ENCODE data around the gene SPOCK2. TPM values are rescaled to one million over a fixed set of nuclear protein-coding genes. Genes with fewer than 3 reads are reported as not detected.

SPOCK2 gene
- total RNA-seq, 1 experiment from 2014 or later: 0.32 TPM

DNA sequence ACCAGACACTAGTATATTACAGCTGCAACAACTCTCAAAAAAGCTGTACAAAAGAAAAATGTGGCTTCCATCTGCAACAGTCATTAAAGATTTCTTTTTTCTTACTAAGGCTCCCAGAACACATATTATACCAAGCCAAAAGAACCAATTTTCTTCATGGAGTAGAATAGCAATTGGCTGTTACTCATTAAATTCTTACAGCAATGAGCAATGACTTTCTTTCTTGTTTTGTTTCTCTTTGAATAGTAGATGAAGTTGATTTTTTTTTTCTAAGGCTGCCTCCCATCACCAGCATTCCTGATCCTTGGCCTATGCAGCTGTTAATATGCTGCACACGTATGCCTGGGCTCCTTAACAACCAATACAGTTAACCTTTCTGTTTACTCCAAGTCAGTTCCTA is 36.6 kb upstream of the SPOCK2 start:
- CTCF ChIA-PET: interaction anchor here (0.5 kb wide), 1 partner anchor 61 kb away, joined by 5 read pairs; no protein-coding TSS in a partner anchor

DNA sequence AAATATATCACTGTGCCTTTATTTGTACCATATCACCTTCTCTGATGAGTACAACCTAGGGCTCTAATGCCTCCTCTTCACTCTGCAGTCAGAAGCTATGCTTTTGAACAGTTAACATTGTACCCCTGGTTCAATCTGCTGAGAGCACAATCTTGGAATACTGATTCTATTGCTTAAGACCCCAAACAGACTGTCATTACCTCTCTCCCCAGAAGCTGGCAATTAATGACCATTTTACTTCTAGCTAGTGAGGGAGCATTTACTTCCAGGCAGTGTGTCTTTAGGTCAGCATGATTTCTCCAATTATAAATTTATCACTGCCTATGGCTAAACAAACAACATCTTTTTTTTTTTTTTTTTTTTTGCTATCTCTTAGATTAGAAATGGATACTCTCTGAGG is 36.0 kb upstream of the SPOCK2 start:
- no peaks in the 10 kb centered on the region for H3K27me3 ChIP-seq (replicated peaks; ENCODE audit: insufficient read depth, low read depth, low read length, poor library complexity)
- H3K36me3 ChIP-seq (ENCODE audit: insufficient read depth, low read length, poor library complexity, severe bottlenecking): no peaks in the 10 kb centered on the region
- no TSS peak for BruUV-seq (replicated peaks)
- peaks cover 5% of the 10 kb centered on the region for H3K4me1 ChIP-seq (ENCODE audit: insufficient read depth, low read length, poor library complexity, severe bottlenecking)
- POLR2A ChIA-PET (ENCODE audit: low non-redundant PET): no interaction called here
- no peak overlapping the region for H3K27ac ChIP-seq (ENCODE audit: low read depth, low read length, poor library complexity, severe bottlenecking)
- H3K9me3 ChIP-seq (ENCODE audit: low read depth, low read length, poor library complexity, severe bottlenecking): no peaks in the 10 kb centered on the region
- TF ChIP-seq, protein P1, sequence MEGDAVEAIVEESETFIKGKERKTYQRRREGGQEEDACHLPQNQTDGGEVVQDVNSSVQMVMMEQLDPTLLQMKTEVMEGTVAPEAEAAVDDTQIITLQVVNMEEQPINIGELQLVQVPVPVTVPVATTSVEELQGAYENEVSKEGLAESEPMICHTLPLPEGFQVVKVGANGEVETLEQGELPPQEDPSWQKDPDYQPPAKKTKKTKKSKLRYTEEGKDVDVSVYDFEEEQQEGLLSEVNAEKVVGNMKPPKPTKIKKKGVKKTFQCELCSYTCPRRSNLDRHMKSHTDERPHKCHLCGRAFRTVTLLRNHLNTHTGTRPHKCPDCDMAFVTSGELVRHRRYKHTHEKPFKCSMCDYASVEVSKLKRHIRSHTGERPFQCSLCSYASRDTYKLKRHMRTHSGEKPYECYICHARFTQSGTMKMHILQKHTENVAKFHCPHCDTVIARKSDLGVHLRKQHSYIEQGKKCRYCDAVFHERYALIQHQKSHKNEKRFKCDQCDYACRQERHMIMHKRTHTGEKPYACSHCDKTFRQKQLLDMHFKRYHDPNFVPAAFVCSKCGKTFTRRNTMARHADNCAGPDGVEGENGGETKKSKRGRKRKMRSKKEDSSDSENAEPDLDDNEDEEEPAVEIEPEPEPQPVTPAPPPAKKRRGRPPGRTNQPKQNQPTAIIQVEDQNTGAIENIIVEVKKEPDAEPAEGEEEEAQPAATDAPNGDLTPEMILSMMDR (conservative IDR thresholded peaks at IDR 0.05; ENCODE audit: low read depth, low read length): no peak
- TF ChIP-seq EZH2 (IDR thresholded peaks at IDR 0.05; ENCODE audit: borderline replicate concordance, low read depth, low read length, poor library complexity, severe bottlenecking): no peak
- H3K4me3 ChIP-seq (ENCODE audit: low read depth, low read length, poor library complexity, severe bottlenecking): no peak overlapping the region
- DNase-seq (ENCODE audit: low spot score): no peak
- intact Hi-C loops (cut with micrococcal nuclease; ENCODE audit: unreplicated experiment): no loop called here
- CTCF ChIA-PET: no interaction called here

More for the DNA sequence above, 36.6 kb upstream of the SPOCK2 start:
- no peak for TF ChIP-seq EZH2 (IDR thresholded peaks at IDR 0.05; ENCODE audit: borderline replicate concordance, low read depth, low read length, poor library complexity, severe bottlenecking)
- TF ChIP-seq, protein P1 (conservative IDR thresholded peaks at IDR 0.05; ENCODE audit: low read depth, low read length): no peak
- POLR2A ChIA-PET (ENCODE audit: low non-redundant PET): no interaction called here
- intact Hi-C loops (cut with micrococcal nuclease; ENCODE audit: unreplicated experiment): loop anchor here (5.0 kb wide), 1 partner anchor 97 kb away; no protein-coding TSS in a partner anchor
- Histone ChIP-seq H3K27ac (ENCODE audit: low read depth, low read length, poor library complexity, severe bottlenecking) (no peak overlapping the region), H3K36me3 (ENCODE audit: insufficient read depth, low read length, poor library complexity, severe bottlenecking) (no peaks in the 10 kb centered on the region), H3K9me3 (ENCODE audit: low read depth, low read length, poor library complexity, severe bottlenecking) (no peaks in the 10 kb centered on the region), H3K4me1 (ENCODE audit: insufficient read depth, low read length, poor library complexity, severe bottlenecking) (peaks cover 5% of the 10 kb centered on the region), H3K4me3 (ENCODE audit: low read depth, low read length, poor library complexity, severe bottlenecking) (no peak overlapping the region), H3K27me3 (replicated peaks; ENCODE audit: insufficient read depth, low read depth, low read length, poor library complexity) (no peaks in the 10 kb centered on the region)
- no peak for DNase-seq (ENCODE audit: low spot score)
- BruUV-seq (replicated peaks): no TSS peak

DNA sequence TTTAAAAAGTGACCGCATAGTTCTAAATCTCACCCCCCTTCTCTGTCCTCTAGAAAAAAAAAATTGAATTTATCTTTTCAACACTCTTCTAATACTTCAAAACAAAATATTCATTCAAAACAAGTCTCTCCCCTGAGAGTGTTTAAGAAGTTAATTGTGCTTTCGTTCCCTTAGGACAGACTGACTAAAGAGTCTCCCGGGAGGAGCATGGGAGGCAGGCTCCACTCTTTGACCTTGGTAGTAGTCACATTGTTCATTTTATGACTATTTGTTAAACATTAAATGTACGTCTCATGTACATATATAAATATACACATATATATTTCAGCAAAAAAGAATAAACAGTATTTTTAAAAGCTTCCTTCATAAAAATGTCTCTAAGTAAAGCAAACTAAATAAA is 35.3 kb upstream of the SPOCK2 start:
- Histone ChIP-seq H3K4me3 (ENCODE audit: low read depth, low read length, poor library complexity, severe bottlenecking) (no peak overlapping the region), H3K36me3 (ENCODE audit: insufficient read depth, low read length, poor library complexity, severe bottlenecking) (no peaks in the 10 kb centered on the region), H3K9me3 (ENCODE audit: low read depth, low read length, poor library complexity, severe bottlenecking) (no peaks in the 10 kb centered on the region), H3K4me1 (ENCODE audit: insufficient read depth, low read length, poor library complexity, severe bottlenecking) (peaks cover 5% of the 10 kb centered on the region), H3K27ac (ENCODE audit: low read depth, low read length, poor library complexity, severe bottlenecking) (no peak overlapping the region), H3K27me3 (replicated peaks; ENCODE audit: insufficient read depth, low read depth, low read length, poor library complexity) (no peaks in the 10 kb centered on the region)
- peak; percentile 15 for DNase-seq (ENCODE audit: low spot score)
- POLR2A ChIA-PET (ENCODE audit: low non-redundant PET): no interaction called here
- TF ChIP-seq, protein P1 (conservative IDR thresholded peaks at IDR 0.05; ENCODE audit: low read depth, low read length): no peak
- no peak for TF ChIP-seq EZH2 (IDR thresholded peaks at IDR 0.05; ENCODE audit: borderline replicate concordance, low read depth, low read length, poor library complexity, severe bottlenecking)
- BruUV-seq (replicated peaks): no TSS peak
- CTCF ChIA-PET: no interaction called here
- intact Hi-C loops (cut with micrococcal nuclease; ENCODE audit: unreplicated experiment): no loop called here
